Measurements from ENCODE around the gene FUBP1. TPM values are rescaled to one million over a fixed set of nuclear protein-coding genes. Genes with fewer than 3 reads are reported as not detected.

FUBP1 gene
- total and polyA plus RNA-seq, 2 of the 13 experiments (the other 11 are each of a cell fraction or from before 2014, with no cell fraction given) = 98.1 to 166 TPM

GRCh38 chr1:77978969-77979876, at the start of gene FUBP1 (continued):
- peak; percentile 76; the same call in 1 of the 2 replicates for TF ChIP-seq ZC3H13 (CRISPR knock-in tag; IDR thresholded peaks at IDR 0.05)
- TF ChIP-seq ARHGAP35 (CRISPR knock-in tag; IDR thresholded peaks at IDR 0.05; ENCODE audit: borderline replicate concordance) = no peak
- no peak for TF ChIP-seq ZFP41 (CRISPR knock-in tag; IDR thresholded peaks at IDR 0.05; ENCODE audit: borderline replicate concordance)
- TF ChIP-seq FOXP4 (CRISPR knock-in tag; IDR thresholded peaks at IDR 0.05) = no peak
- TF ChIP-seq ZNF460 (CRISPR knock-in tag; IDR thresholded peaks at IDR 0.05; ENCODE audit: borderline replicate concordance) = no peak; the same call in 1 of the 2 replicates
- TF ChIP-seq CEBPG (CRISPR knock-in tag; IDR thresholded peaks at IDR 0.05) = peak; percentile 33; the same call in 1 of the 2 replicates
- no peak for TF ChIP-seq FLYWCH1 (CRISPR knock-in tag; IDR thresholded peaks at IDR 0.05)
- TF ChIP-seq CBX5 (CRISPR knock-in tag; IDR thresholded peaks at IDR 0.05; ENCODE audit: borderline replicate concordance) = peak; percentile 68; the same call in 1 of the 2 replicates
- TF ChIP-seq ZZZ3 (CRISPR knock-in tag; IDR thresholded peaks at IDR 0.05; ENCODE audit: borderline replicate concordance) = no peak
- TF ChIP-seq DBP (CRISPR knock-in tag; IDR thresholded peaks at IDR 0.05; ENCODE audit: not compliant biosample characterization) = no peak
- no peak for TF ChIP-seq FOSL1 (CRISPR knock-in tag; IDR thresholded peaks at IDR 0.05; ENCODE audit: borderline replicate concordance)
- no peak for TF ChIP-seq ZNF652 (CRISPR knock-in tag; IDR thresholded peaks at IDR 0.05; ENCODE audit: borderline replicate concordance, low read depth)
- 0 out of 2 replicates have a peak, but pooled peaks have one; percentile 20 for TF ChIP-seq PHF20 (CRISPR knock-in tag; IDR thresholded peaks at IDR 0.05)
- no peak; the same call in 1 of the 2 replicates for TF ChIP-seq ZSCAN5A (CRISPR knock-in tag; IDR thresholded peaks at IDR 0.05; ENCODE audit: borderline replicate concordance)
- peak; percentile 80; the same call in 1 of the 2 replicates for TF ChIP-seq ARID4A (CRISPR knock-in tag; IDR thresholded peaks at IDR 0.05; ENCODE audit: borderline replicate concordance)
- TF ChIP-seq TRIM24 (CRISPR knock-in tag; IDR thresholded peaks at IDR 0.05) = no peak
- TF ChIP-seq NR1H2 (CRISPR knock-in tag; IDR thresholded peaks at IDR 0.05; ENCODE audit: borderline replicate concordance, low read depth) = no peak
- no peak for TF ChIP-seq SMAD3 (CRISPR knock-in tag; IDR thresholded peaks at IDR 0.05)
- TF ChIP-seq CENPBD1 (CRISPR knock-in tag; IDR thresholded peaks at IDR 0.05; ENCODE audit: borderline replicate concordance, low read depth) = no peak
